ENCODE data around the gene TMEM132D. TPM values are rescaled to one million over a fixed set of nuclear protein-coding genes. Genes with fewer than 3 reads are reported as not detected.

TMEM132D gene
- total RNA-seq, 1 donor from 2014 or later = not detected

- H3K9me3 ChIP-seq (ENCODE audit: insufficient read depth, low read depth, low read length) = no peaks in the 10 kb centered on the region
- FAIRE-seq (no peak), DNase-seq (ENCODE audit: low read depth) (no peak)
- TF ChIP-seq CTCF (IDR thresholded peaks at IDR 0.05; ENCODE audit: insufficient read depth, low read depth, low read length) (no peak), EZH2 (IDR thresholded peaks at IDR 0.05; ENCODE audit: insufficient read depth, low read length) (no peak)
- no peaks in the 10 kb centered on the region for H3K27me3 ChIP-seq (ENCODE audit: insufficient read depth, low read length)
- no peaks in the 10 kb centered on the region for H3K4me1 ChIP-seq (ENCODE audit: insufficient read depth, low read length)
- no peak overlapping the region for H3K27ac ChIP-seq (ENCODE audit: low read depth, low read length)
- Mint-ChIP-seq H3K4me3 (ENCODE audit: unreplicated experiment) (no peak overlapping the region), H3K27me3 (ENCODE audit: low read depth, unreplicated experiment) (no peaks in the 10 kb centered on the region), H3K36me3 (ENCODE audit: low read depth, unreplicated experiment) (no peaks in the 10 kb centered on the region), H3K4me1 (ENCODE audit: low read depth, unreplicated experiment) (no peaks in the 10 kb centered on the region), H3K27ac (ENCODE audit: unreplicated experiment) (no peak overlapping the region), H3K9me3 (ENCODE audit: unreplicated experiment) (peaks cover 7% of the 10 kb centered on the region)
- H3K9ac ChIP-seq (ENCODE audit: low read length) = no peak overlapping the region
- H4K20me1 ChIP-seq (ENCODE audit: insufficient read depth, low read length) = no peaks in the 10 kb centered on the region
- H3K4me3 ChIP-seq (ENCODE audit: insufficient read depth, low read depth, low read length) = no peak overlapping the region
- peaks cover 8% of the 10 kb centered on the region for H3K79me2 ChIP-seq (ENCODE audit: insufficient read depth, low read length)
- H3K4me2 ChIP-seq (ENCODE audit: low read length) = no peak overlapping the region
- H3K36me3 ChIP-seq (ENCODE audit: insufficient read depth, low read length) = no peaks in the 10 kb centered on the region
- no peak overlapping the region for H2AFZ ChIP-seq (ENCODE audit: low read depth, low read length)
Measured at GRCh38 chr12:129893691-129894090, 10.1 kb downstream of the TMEM132D start.

- H3K9me3 Mint-ChIP-seq (ENCODE audit: unreplicated experiment) = peaks cover 3% of the 10 kb centered on the region
Measured at GRCh38 chr12:129887101-129887500, 16.7 kb downstream of the TMEM132D start.

More at GRCh38 chr12:129887101-129887500, 16.7 kb downstream of the TMEM132D start:
- Mint-ChIP-seq H3K27ac (ENCODE audit: unreplicated experiment) (no peak overlapping the region), H3K27me3 (ENCODE audit: low read depth, unreplicated experiment) (no peaks in the 10 kb centered on the region), H3K4me3 (ENCODE audit: unreplicated experiment) (no peak overlapping the region), H3K4me1 (ENCODE audit: low read depth, unreplicated experiment) (no peaks in the 10 kb centered on the region), H3K36me3 (ENCODE audit: low read depth, unreplicated experiment) (no peaks in the 10 kb centered on the region)
- H3K4me1 ChIP-seq (ENCODE audit: insufficient read depth, low read length) = no peaks in the 10 kb centered on the region
- no peak overlapping the region for H2AFZ ChIP-seq (ENCODE audit: low read depth, low read length)
- no peaks in the 10 kb centered on the region for H3K27me3 ChIP-seq (ENCODE audit: insufficient read depth, low read length)
- no peaks in the 10 kb centered on the region for H3K9me3 ChIP-seq (ENCODE audit: insufficient read depth, low read depth, low read length)
- peak overlapping the region; percentile 21 for H3K9ac ChIP-seq (ENCODE audit: low read length)
- H3K4me2 ChIP-seq (ENCODE audit: low read length) = peak overlapping the region; percentile 45
- DNase-seq (ENCODE audit: low read depth) = peak; percentile 40
- TF ChIP-seq EZH2 (IDR thresholded peaks at IDR 0.05; ENCODE audit: insufficient read depth, low read length) (no peak), CTCF (IDR thresholded peaks at IDR 0.05; ENCODE audit: insufficient read depth, low read depth, low read length) (no peak)
- H3K36me3 ChIP-seq (ENCODE audit: insufficient read depth, low read length) = no peaks in the 10 kb centered on the region
- H3K4me3 ChIP-seq (ENCODE audit: insufficient read depth, low read depth, low read length) = no peak overlapping the region
- no peaks in the 10 kb centered on the region for H4K20me1 ChIP-seq (ENCODE audit: insufficient read depth, low read length)
- H3K27ac ChIP-seq (ENCODE audit: low read depth, low read length) = no peak overlapping the region
- FAIRE-seq = no peak
- H3K79me2 ChIP-seq (ENCODE audit: insufficient read depth, low read length) = peaks cover 8% of the 10 kb centered on the region

Measured in astrocyte (in vitro differentiated cells and primary cell).